ENCODE measurements around the gene TSLP.

Gene TSLP

DNA sequence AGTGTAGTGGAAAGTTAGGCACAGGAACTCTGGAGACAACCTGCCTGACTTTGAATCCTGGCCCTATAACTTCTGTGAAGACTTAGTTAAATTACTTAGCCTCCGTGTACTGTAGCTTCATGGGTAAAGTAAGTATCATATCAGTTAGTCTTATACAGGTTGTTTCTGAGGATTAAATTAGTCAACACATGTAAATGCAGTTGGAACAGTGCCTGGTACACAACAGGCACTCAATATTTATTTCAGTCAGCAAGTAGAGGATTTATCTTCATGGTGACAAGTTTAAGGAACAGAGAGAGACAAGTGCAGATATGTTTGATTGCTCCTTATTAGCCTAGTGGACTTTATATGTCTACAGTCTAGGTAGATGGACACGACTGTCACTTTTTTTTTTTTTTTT is 2.7 kb downstream of the TSLP start:
- no peaks in the 10 kb centered on the region for H3K9me3 ChIP-seq (ENCODE audit: insufficient read depth, low read length)
- DNase-seq (ENCODE audit: low read depth, low spot score) = no peak
- no peak overlapping the region for H3K9ac ChIP-seq (ENCODE audit: insufficient read length, low read depth)
- no peak for TF ChIP-seq YY1 (IDR thresholded peaks at IDR 0.05; ENCODE audit: insufficient read depth, insufficient read length)
- TF ChIP-seq SUZ12 (IDR thresholded peaks at IDR 0.05; ENCODE audit: extremely low read depth, insufficient read depth, insufficient read length) = no peak
- no peak for TF ChIP-seq ZNF274 (IDR thresholded peaks at IDR 0.05; ENCODE audit: low read depth, low read length)
- no peaks in the 10 kb centered on the region for H3K4me1 ChIP-seq (ENCODE audit: insufficient read depth, insufficient read length)
- H3K4me3 ChIP-seq (ENCODE audit: insufficient read length, low read depth) = no peak overlapping the region
- H3K36me3 ChIP-seq (ENCODE audit: insufficient read depth, insufficient read length, low read length) = no peaks in the 10 kb centered on the region
- H3K27me3 ChIP-seq (ENCODE audit: insufficient read depth, insufficient read length) = peaks cover 53% of the 10 kb centered on the region

GRCh38 chr5:111075520-111075919 is 4.0 kb downstream of the TSLP start:
- H3K4me1 ChIP-seq (ENCODE audit: insufficient read depth, insufficient read length) = no peaks in the 10 kb centered on the region
- no peak for TF ChIP-seq ZNF274 (IDR thresholded peaks at IDR 0.05; ENCODE audit: low read depth, low read length)
- TF ChIP-seq SUZ12 (IDR thresholded peaks at IDR 0.05; ENCODE audit: extremely low read depth, insufficient read depth, insufficient read length) = no peak
- TF ChIP-seq YY1 (IDR thresholded peaks at IDR 0.05; ENCODE audit: insufficient read depth, insufficient read length) = no peak
- H3K27me3 ChIP-seq (ENCODE audit: insufficient read depth, insufficient read length) = peaks cover 40% of the 10 kb centered on the region
- H3K9me3 ChIP-seq (ENCODE audit: insufficient read depth, low read length) = no peaks in the 10 kb centered on the region
- no peaks in the 10 kb centered on the region for H3K36me3 ChIP-seq (ENCODE audit: insufficient read depth, insufficient read length, low read length)
- DNase-seq (ENCODE audit: low read depth, low spot score) = no peak
- H3K4me3 ChIP-seq (ENCODE audit: insufficient read length, low read depth) = no peak overlapping the region
- no peak overlapping the region for H3K9ac ChIP-seq (ENCODE audit: insufficient read length, low read depth)

GRCh38 chr5:111076091-111076490 is 4.6 kb downstream of the TSLP start:
- no peaks in the 10 kb centered on the region for H3K4me1 ChIP-seq (ENCODE audit: insufficient read depth, insufficient read length)
- no peaks in the 10 kb centered on the region for H3K36me3 ChIP-seq (ENCODE audit: insufficient read depth, insufficient read length, low read length)
- H3K27me3 ChIP-seq (ENCODE audit: insufficient read depth, insufficient read length) = peaks cover 34% of the 10 kb centered on the region
- no peaks in the 10 kb centered on the region for H3K9me3 ChIP-seq (ENCODE audit: insufficient read depth, low read length)
- no peak overlapping the region for H3K4me3 ChIP-seq (ENCODE audit: insufficient read length, low read depth)
- TF ChIP-seq YY1 (IDR thresholded peaks at IDR 0.05; ENCODE audit: insufficient read depth, insufficient read length) = no peak
- TF ChIP-seq ZNF274 (IDR thresholded peaks at IDR 0.05; ENCODE audit: low read depth, low read length) = no peak
- no peak for TF ChIP-seq SUZ12 (IDR thresholded peaks at IDR 0.05; ENCODE audit: extremely low read depth, insufficient read depth, insufficient read length)
- H3K9ac ChIP-seq (ENCODE audit: insufficient read length, low read depth) = no peak overlapping the region
- DNase-seq (ENCODE audit: low read depth, low spot score) = no peak

- Histone ChIP-seq H3K9me3 (ENCODE audit: insufficient read depth, low read length) (no peaks in the 10 kb centered on the region), H3K9ac (ENCODE audit: insufficient read length, low read depth) (no peak overlapping the region), H3K27me3 (ENCODE audit: insufficient read depth, insufficient read length) (peaks cover 19% of the 10 kb centered on the region), H3K36me3 (ENCODE audit: insufficient read depth, insufficient read length, low read length) (no peaks in the 10 kb centered on the region), H3K4me3 (ENCODE audit: insufficient read length, low read depth) (no peak overlapping the region), H3K4me1 (ENCODE audit: insufficient read depth, insufficient read length) (no peaks in the 10 kb centered on the region)
- DNase-seq (ENCODE audit: low read depth, low spot score) = no peak
- TF ChIP-seq SUZ12 (IDR thresholded peaks at IDR 0.05; ENCODE audit: extremely low read depth, insufficient read depth, insufficient read length) = no peak
- no peak for TF ChIP-seq YY1 (IDR thresholded peaks at IDR 0.05; ENCODE audit: insufficient read depth, insufficient read length)
- TF ChIP-seq ZNF274 (IDR thresholded peaks at IDR 0.05; ENCODE audit: low read depth, low read length) = no peak
Measured at GRCh38 chr5:111077678-111078077, 6.2 kb downstream of the TSLP start.

DNA sequence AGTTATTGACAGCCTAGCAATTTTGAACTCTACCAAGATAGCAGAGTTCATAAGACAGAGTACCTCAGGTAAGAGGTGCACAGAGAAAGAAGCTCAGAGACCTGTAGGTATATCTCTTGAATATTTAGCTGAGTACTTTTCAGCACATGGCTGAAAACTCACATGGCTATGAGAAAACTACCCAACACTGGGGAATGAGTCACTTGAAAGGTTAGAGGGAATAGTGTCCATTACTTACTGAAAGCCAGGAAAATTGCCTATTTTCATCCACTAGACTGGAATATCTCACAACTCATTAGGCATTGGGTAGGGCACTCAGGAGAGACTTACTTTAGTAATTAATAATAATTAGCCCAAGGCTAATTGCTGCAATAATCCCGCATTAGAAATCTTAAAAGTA is 8.3 kb downstream of the TSLP start:
- DNase-seq (ENCODE audit: low read depth, low spot score) = no peak
- Histone ChIP-seq H3K36me3 (ENCODE audit: insufficient read depth, insufficient read length, low read length) (no peaks in the 10 kb centered on the region), H3K9ac (ENCODE audit: insufficient read length, low read depth) (no peak overlapping the region), H3K9me3 (ENCODE audit: insufficient read depth, low read length) (no peaks in the 10 kb centered on the region), H3K4me3 (ENCODE audit: insufficient read length, low read depth) (no peak overlapping the region), H3K4me1 (ENCODE audit: insufficient read depth, insufficient read length) (no peaks in the 10 kb centered on the region), H3K27me3 (ENCODE audit: insufficient read depth, insufficient read length) (no peaks in the 10 kb centered on the region)
- TF ChIP-seq YY1 (IDR thresholded peaks at IDR 0.05; ENCODE audit: insufficient read depth, insufficient read length) = no peak
- TF ChIP-seq SUZ12 (IDR thresholded peaks at IDR 0.05; ENCODE audit: extremely low read depth, insufficient read depth, insufficient read length) = no peak
- no peak for TF ChIP-seq ZNF274 (IDR thresholded peaks at IDR 0.05; ENCODE audit: low read depth, low read length)

- TF ChIP-seq YY1 (IDR thresholded peaks at IDR 0.05; ENCODE audit: insufficient read depth, insufficient read length) (no peak), ZNF274 (IDR thresholded peaks at IDR 0.05; ENCODE audit: low read depth, low read length) (no peak), SUZ12 (IDR thresholded peaks at IDR 0.05; ENCODE audit: extremely low read depth, insufficient read depth, insufficient read length) (no peak)
- Histone ChIP-seq H3K9ac (ENCODE audit: insufficient read length, low read depth) (no peak overlapping the region), H3K9me3 (ENCODE audit: insufficient read depth, low read length) (no peaks in the 10 kb centered on the region), H3K4me1 (ENCODE audit: insufficient read depth, insufficient read length) (no peaks in the 10 kb centered on the region), H3K36me3 (ENCODE audit: insufficient read depth, insufficient read length, low read length) (no peaks in the 10 kb centered on the region), H3K27me3 (ENCODE audit: insufficient read depth, insufficient read length) (no peaks in the 10 kb centered on the region), H3K4me3 (ENCODE audit: insufficient read length, low read depth) (no peak overlapping the region)
- DNase-seq (ENCODE audit: low read depth, low spot score) = no peak
Measured at GRCh38 chr5:111083323-111083722, 11.8 kb downstream of the TSLP start.

DNA sequence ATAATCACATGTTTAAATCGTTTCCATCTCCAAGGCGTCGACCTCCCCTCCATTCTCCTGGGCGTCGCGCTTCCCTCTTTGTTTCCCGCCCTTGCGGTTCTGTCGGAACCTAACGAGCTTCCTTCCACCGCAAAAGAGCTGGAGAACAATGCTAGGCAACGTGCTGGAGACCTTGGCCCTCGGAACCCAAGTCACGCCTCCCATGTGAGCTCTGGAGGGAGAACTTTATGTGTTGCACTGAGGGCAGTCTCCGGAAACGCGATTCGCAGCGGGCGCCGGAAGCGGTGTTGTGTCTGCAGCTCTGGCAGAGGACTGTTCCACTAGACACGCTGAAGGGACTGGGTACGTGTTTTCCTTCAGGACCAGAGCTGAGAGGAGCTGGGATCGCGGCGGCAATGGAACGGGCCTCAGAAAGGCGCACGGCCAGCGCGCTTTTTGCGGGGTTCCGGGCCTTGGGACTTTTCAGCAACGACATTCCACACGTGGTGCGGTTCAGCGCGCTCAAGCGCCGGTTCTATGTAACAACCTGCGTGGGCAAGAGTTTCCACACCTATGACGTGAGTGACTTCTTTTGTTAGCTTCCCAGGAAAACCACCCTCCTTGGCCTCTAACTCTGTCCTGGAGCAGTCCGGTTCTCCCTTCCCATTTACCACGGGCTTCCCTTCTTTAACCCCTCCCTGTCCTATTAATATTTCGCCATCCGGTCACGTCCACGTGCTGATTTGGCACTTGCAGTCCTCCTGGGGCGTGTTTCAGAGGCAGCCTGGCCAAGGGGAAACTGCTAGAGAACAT is 20.7 kb downstream of the TSLP start, which contains the start of gene WDR36:
TSS of gene WDR36 (plus strand) at position 287 of the 792 bp plus-strand sequence. CDS start at position 396, 109 bp downstream.
- TF ChIP-seq ZNF274 (IDR thresholded peaks at IDR 0.05; ENCODE audit: low read depth, low read length) = no peak
- TF ChIP-seq SUZ12 (IDR thresholded peaks at IDR 0.05; ENCODE audit: extremely low read depth, insufficient read depth, insufficient read length) = no peak
- TF ChIP-seq YY1 (IDR thresholded peaks at IDR 0.05; ENCODE audit: insufficient read depth, insufficient read length) = peak; percentile 25

More for the DNA sequence above, 20.7 kb downstream of the TSLP start, which contains the start of gene WDR36:
- Histone ChIP-seq H3K9ac (ENCODE audit: insufficient read length, low read depth) (peak within 1 kb of the TSS; percentile 90), H3K4me3 (ENCODE audit: insufficient read length, low read depth) (peak within 1 kb of the TSS; percentile 93), H3K4me1 (ENCODE audit: insufficient read depth, insufficient read length) (no peaks in the 10 kb centered on the region), H3K9me3 (ENCODE audit: insufficient read depth, low read length) (peaks cover 10% of the 10 kb centered on the region), H3K36me3 (ENCODE audit: insufficient read depth, insufficient read length, low read length) (peaks cover 22% of the 10 kb centered on the region), H3K27me3 (ENCODE audit: insufficient read depth, insufficient read length) (no peaks in the 10 kb centered on the region)
- DNase-seq (ENCODE audit: low read depth, low spot score) = peak; percentile 81
